ENCODE data around the gene BMPER. TPM values are rescaled to one million over a fixed set of nuclear protein-coding genes. Genes with fewer than 3 reads are reported as not detected.

Gene BMPER
- total RNA-seq, 4 donors from 2014 or later, result 0.25 to 2.3 (median 0.96) TPM

DNA sequence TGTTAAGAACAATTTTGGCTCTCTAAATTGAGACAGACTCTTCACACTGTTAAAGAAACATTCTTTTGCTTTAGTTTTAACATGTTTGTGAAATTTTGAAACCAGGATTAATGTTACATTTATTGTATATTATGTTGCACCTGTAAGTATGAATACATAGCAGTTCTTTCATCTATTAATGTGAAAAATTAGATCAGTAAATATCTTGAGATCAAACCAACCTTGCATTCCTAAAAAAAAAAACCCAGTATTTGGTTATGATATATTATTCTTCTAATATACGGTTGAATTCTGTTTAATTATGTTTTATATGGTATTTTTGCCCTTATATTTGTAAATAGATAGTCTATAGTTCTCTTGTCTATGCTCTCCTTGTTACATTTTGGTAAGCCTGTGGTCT lies 219.4 kb downstream of the BMPER start:
- intact Hi-C loops (cut with DNase I), result no loop called here
- no peak overlapping the region for H3K27ac ChIP-seq
- no peak for DNase-seq
- TF ChIP-seq POLR2A (IDR thresholded peaks at IDR 0.05) (no peak), CTCF (IDR thresholded peaks at IDR 0.05) (no peak)
- H3K36me3 ChIP-seq, result no peaks in the 10 kb centered on the region
- no peaks in the 10 kb centered on the region for H3K4me1 ChIP-seq
- no peaks in the 10 kb centered on the region for H3K27me3 ChIP-seq
- no peak overlapping the region for H3K4me3 ChIP-seq (replicated peaks in 1 of 3)
- H3K9me3 ChIP-seq, result no peaks in the 10 kb centered on the region
- 0 to 64% methylated on average over 1 of the region's 1 CpG for WGBS, 2 donors

DNA sequence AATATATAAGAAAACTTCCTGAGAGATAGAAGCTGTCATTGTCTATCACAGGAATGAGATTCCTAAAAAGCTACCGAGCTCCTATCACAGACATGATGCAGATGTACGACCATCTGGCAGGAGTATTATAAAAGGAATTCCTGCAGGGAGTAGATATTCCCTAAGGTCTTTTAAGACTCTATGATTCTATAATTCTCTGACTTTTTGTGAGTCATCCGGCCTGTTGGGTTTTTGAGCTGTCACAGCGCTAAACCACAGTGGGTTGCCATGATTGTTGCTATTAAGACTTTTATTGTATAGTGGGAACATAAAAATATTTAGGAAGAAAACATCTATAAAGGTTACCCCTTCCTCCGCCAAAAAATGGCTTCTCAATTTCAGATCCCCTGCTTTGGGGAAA lies 223.4 kb downstream of the BMPER start:
- no peaks in the 10 kb centered on the region for H3K27me3 ChIP-seq
- no peak overlapping the region for H3K4me3 ChIP-seq (replicated peaks in 1 of 3)
- H3K36me3 ChIP-seq, result no peaks in the 10 kb centered on the region
- H3K4me1 ChIP-seq, result no peaks in the 10 kb centered on the region
- no peak overlapping the region for H3K27ac ChIP-seq
- TF ChIP-seq POLR2A (IDR thresholded peaks at IDR 0.05) (no peak), CTCF (IDR thresholded peaks at IDR 0.05) (no peak)
- no peaks in the 10 kb centered on the region for H3K9me3 ChIP-seq
- intact Hi-C loops (cut with DNase I), result no loop called here
- no peak for DNase-seq
- 84 to 86% methylated on average over 5 of the region's 5 CpGs for WGBS, 2 donors

DNA sequence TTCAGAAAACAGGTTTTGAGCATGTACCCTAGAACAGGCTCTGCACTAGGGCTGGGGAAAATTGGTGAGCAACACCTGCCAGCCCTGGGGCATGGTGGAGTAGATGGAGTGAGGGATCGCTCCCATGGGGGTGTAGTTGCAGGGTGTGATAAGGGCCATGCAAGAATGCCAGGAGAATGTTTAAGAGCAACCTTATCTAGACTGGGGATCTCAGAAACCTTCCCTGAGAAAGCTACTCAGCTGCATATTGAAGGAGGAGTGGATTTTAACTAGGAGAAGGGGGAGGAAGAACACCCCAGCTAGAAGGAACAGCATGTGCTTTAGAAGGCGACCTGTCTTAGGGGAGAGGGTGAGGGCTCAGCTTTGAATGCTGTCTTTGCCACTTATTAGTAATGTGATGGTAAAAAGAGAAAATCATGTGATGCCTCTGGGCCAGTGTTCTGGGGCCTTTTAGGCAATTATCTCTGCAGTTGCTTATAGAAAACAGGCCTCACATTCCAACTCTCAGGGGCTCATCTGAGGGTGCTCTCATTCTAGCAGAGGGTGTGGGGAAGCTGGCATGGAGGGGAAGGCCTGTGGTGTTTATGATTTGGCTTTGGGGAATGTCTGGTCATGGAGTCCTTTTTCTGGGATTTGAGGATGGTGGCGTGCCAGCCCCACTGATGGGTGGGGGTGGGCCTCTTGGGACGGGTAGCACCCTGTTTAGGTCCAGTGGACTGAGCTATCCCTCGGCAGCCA lies 225.4 kb downstream of the BMPER start:
- Histone ChIP-seq H3K36me3 (no peaks in the 10 kb centered on the region), H3K27ac (no peak overlapping the region), H3K9me3 (no peaks in the 10 kb centered on the region), H3K27me3 (no peaks in the 10 kb centered on the region), H3K4me3 (replicated peaks in 1 of 3) (no peak overlapping the region), H3K4me1 (no peaks in the 10 kb centered on the region)
- intact Hi-C loops (cut with DNase I), result no loop called here
- DNase-seq, result no peak
- WGBS, 2 donors, result 66 to 70% methylated on average over 5 of the region's 5 CpGs
- TF ChIP-seq CTCF (IDR thresholded peaks at IDR 0.05) (no peak), POLR2A (IDR thresholded peaks at IDR 0.05) (no peak)

- TF ChIP-seq CTCF (IDR thresholded peaks at IDR 0.05) (no peak), POLR2A (IDR thresholded peaks at IDR 0.05) (no peak)
- no peak overlapping the region for H3K27ac ChIP-seq
- WGBS, 2 donors, result 89 to 95% methylated on average over 9 of the region's 9 CpGs
- DNase-seq, result no peak
- no peaks in the 10 kb centered on the region for H3K4me1 ChIP-seq
- H3K9me3 ChIP-seq, result no peaks in the 10 kb centered on the region
- no peaks in the 10 kb centered on the region for H3K36me3 ChIP-seq
- intact Hi-C loops (cut with DNase I), result no loop called here
- H3K4me3 ChIP-seq (replicated peaks in 1 of 3), result no peak overlapping the region
- no peaks in the 10 kb centered on the region for H3K27me3 ChIP-seq
These were observed 226.0 kb downstream of the BMPER start for GRCh38 chr7:34131371-34131770.

GRCh38 chr7:34133356-34133982 lies 228.1 kb downstream of the BMPER start:
- H3K27me3 ChIP-seq, result no peaks in the 10 kb centered on the region
- H3K4me3 ChIP-seq (replicated peaks in 1 of 3), result no peak overlapping the region
- no peaks in the 10 kb centered on the region for H3K36me3 ChIP-seq
- H3K9me3 ChIP-seq, result no peaks in the 10 kb centered on the region
- DNase-seq, result no peak
- H3K27ac ChIP-seq, result no peak overlapping the region
- no peaks in the 10 kb centered on the region for H3K4me1 ChIP-seq
- WGBS, 2 donors, result 51 to 71% methylated on average over 8 of the region's 8 CpGs
- intact Hi-C loops (cut with DNase I), result no loop called here
- TF ChIP-seq POLR2A (IDR thresholded peaks at IDR 0.05) (no peak), CTCF (IDR thresholded peaks at IDR 0.05) (no peak)

Measured in thyroid gland (tissue), 4 donors.